DOHH2 (cell line): ENCODE results near the gene ZFP92.

Experiments
- H3F3A ChIP-seq: fragments of 200-600 bp; sonication (generic), shearing (Covaris generic); 2 replicates; pipeline ENCODE4 v1.6.0; 2016; ENCODE audit warnings: antibody characterized with exemption, mild to moderate bottlenecking; ENCODE audit not compliant: control insufficient read depth, insufficient read depth
- H3K27ac ChIP-seq: fragments of 200-600 bp; sonication (generic); 2 replicates; pipeline ENCODE4 v1.5.1; 2014; ENCODE audit warnings: low read depth, mild to moderate bottlenecking, low read length, moderate library complexity
- H3K27me3 ChIP-seq: fragments of 200-600 bp; sonication (generic); 2 replicates; pipeline ENCODE4 v1.6.1; 2014; ENCODE audit warnings: mild to moderate bottlenecking, low read length, mixed read lengths; ENCODE audit not compliant: control insufficient read depth
- H3K36me3 ChIP-seq: fragments of 200-600 bp; sonication (generic); 2 replicates; pipeline ENCODE4 v1.6.1; 2014; ENCODE audit warnings: mild to moderate bottlenecking, low read length, moderate library complexity, mixed read lengths; ENCODE audit not compliant: control insufficient read depth
- H3K4me1 ChIP-seq: fragments of 200-600 bp; sonication (generic); 2 replicates; pipeline ENCODE4 v1.6.1; 2014; ENCODE audit warnings: mild to moderate bottlenecking, low read length, mixed read lengths; ENCODE audit not compliant: control insufficient read depth
- H3K4me2 ChIP-seq: fragments of 200-600 bp; sonication (generic); 2 replicates; pipeline ENCODE4 v1.6.0; 2014; ENCODE audit warnings: mild to moderate bottlenecking, low read length, moderate library complexity
- H3K4me3 ChIP-seq: fragments of 200-600 bp; sonication (generic); 2 replicates; pipeline ENCODE4 v1.5.1; 2014; ENCODE audit warnings: mild to moderate bottlenecking, low read length, mixed read lengths
- H3K79me2 ChIP-seq: fragments of 200-600 bp; sonication (generic); 2 replicates; pipeline ENCODE4 v1.6.1; 2014; ENCODE audit warnings: mild to moderate bottlenecking, low read length, mixed read lengths; ENCODE audit not compliant: control insufficient read depth
- H3K9me2 ChIP-seq: fragments of 200-600 bp; sonication (generic); replicated peaks from 2 replicates; pipeline ENCODE4 v1.6.1; 2014; ENCODE audit warnings: mild to moderate bottlenecking, low read length, mixed read lengths; ENCODE audit not compliant: control insufficient read depth
- H3K9me3 ChIP-seq: fragments of 200-600 bp; sonication (generic); 2 replicates; pipeline ENCODE4 v1.6.1; 2014; ENCODE audit warnings: antibody characterized with exemption, low read length, mixed read lengths; ENCODE audit not compliant: control insufficient read depth, insufficient read depth
- H4K20me1 ChIP-seq: fragments of 200-600 bp; sonication (generic); 2 replicates; pipeline ENCODE4 v1.6.0; 2014; ENCODE audit warnings: low read depth, mild to moderate bottlenecking, antibody characterized with exemption, low read length, moderate library complexity; ENCODE audit not compliant: control insufficient read depth, insufficient read depth
- EZH2phosphoT487 ChIP-seq: fragments of 200-600 bp; sonication (generic); IDR thresholded peaks from 2 replicates; pipeline ENCODE4 v1.6.1; 2017; ENCODE audit warnings: borderline replicate concordance, mild to moderate bottlenecking, antibody characterized with exemption, low read length, moderate library complexity, mixed read lengths
- TF ChIP-seq, protein P1 (sequence below): fragments of 200-600 bp; sonication (generic); IDR thresholded peaks from one replicate; pipeline ENCODE4 v1.5.1; 2014; ENCODE audit warnings: antibody characterized with exemption, mild to moderate bottlenecking, low read depth, low read length; ENCODE audit not compliant: poor library complexity, severe bottlenecking

Gene ZFP92

GRCh38 chrX:153441296-153441695 lies 30.0 kb downstream of the ZFP92 start:
- no peak overlapping the region for H3K27ac ChIP-seq
- no peaks in the 10 kb centered on the region for H3K4me1 ChIP-seq

GRCh38 chrX:153441981-153442380 lies 30.7 kb downstream of the ZFP92 start:
- Histone ChIP-seq H3K4me3 (no peak overlapping the region), H3K9me2 (no peaks in the 10 kb centered on the region), H3K4me1 (no peaks in the 10 kb centered on the region), H3K27me3 (no peaks in the 10 kb centered on the region), H3K9me3 (no peaks in the 10 kb centered on the region), H3F3A (no peaks in the 10 kb centered on the region), H3K27ac (no peak overlapping the region), H3K36me3 (no peaks in the 10 kb centered on the region), H4K20me1 (no peaks in the 10 kb centered on the region), H3K4me2 (no peak overlapping the region), H3K79me2 (no peaks in the 10 kb centered on the region)
- TF ChIP-seq EZH2phosphoT487, result no peak
- TF ChIP-seq, protein P1, sequence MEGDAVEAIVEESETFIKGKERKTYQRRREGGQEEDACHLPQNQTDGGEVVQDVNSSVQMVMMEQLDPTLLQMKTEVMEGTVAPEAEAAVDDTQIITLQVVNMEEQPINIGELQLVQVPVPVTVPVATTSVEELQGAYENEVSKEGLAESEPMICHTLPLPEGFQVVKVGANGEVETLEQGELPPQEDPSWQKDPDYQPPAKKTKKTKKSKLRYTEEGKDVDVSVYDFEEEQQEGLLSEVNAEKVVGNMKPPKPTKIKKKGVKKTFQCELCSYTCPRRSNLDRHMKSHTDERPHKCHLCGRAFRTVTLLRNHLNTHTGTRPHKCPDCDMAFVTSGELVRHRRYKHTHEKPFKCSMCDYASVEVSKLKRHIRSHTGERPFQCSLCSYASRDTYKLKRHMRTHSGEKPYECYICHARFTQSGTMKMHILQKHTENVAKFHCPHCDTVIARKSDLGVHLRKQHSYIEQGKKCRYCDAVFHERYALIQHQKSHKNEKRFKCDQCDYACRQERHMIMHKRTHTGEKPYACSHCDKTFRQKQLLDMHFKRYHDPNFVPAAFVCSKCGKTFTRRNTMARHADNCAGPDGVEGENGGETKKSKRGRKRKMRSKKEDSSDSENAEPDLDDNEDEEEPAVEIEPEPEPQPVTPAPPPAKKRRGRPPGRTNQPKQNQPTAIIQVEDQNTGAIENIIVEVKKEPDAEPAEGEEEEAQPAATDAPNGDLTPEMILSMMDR, result no peak

More at GRCh38 chrX:153441296-153441695, 30.0 kb downstream of the ZFP92 start:
- no peaks in the 10 kb centered on the region for H3K27me3 ChIP-seq
- H3K9me2 ChIP-seq, result no peaks in the 10 kb centered on the region
- no peaks in the 10 kb centered on the region for H3K79me2 ChIP-seq
- H4K20me1 ChIP-seq, result no peaks in the 10 kb centered on the region
- H3K9me3 ChIP-seq, result no peaks in the 10 kb centered on the region
- no peak overlapping the region for H3K4me3 ChIP-seq
- H3K36me3 ChIP-seq, result no peaks in the 10 kb centered on the region
- H3F3A ChIP-seq, result no peaks in the 10 kb centered on the region
- no peak for TF ChIP-seq EZH2phosphoT487
- TF ChIP-seq, protein P1, result no peak
- no peak overlapping the region for H3K4me2 ChIP-seq

GRCh38 chrX:153442463-153442862 lies 31.2 kb downstream of the ZFP92 start:
- H3K79me2 ChIP-seq, result no peaks in the 10 kb centered on the region
- no peak overlapping the region for H3K27ac ChIP-seq
- H3F3A ChIP-seq, result no peaks in the 10 kb centered on the region
- H3K9me3 ChIP-seq, result no peaks in the 10 kb centered on the region
- H3K27me3 ChIP-seq, result no peaks in the 10 kb centered on the region
- H3K4me2 ChIP-seq, result no peak overlapping the region
- H4K20me1 ChIP-seq, result no peaks in the 10 kb centered on the region
- no peak overlapping the region for H3K4me3 ChIP-seq
- H3K9me2 ChIP-seq, result no peaks in the 10 kb centered on the region
- no peaks in the 10 kb centered on the region for H3K36me3 ChIP-seq
- TF ChIP-seq, protein P1, result no peak
- TF ChIP-seq EZH2phosphoT487, result no peak
- H3K4me1 ChIP-seq, result no peaks in the 10 kb centered on the region
